Large intestine (tissue), 3 donors: ENCODE data around the gene CCSER1. TPM values are rescaled to one million over a fixed set of nuclear protein-coding genes. Genes with fewer than 3 reads are reported as not detected.

Experiments used
- DNase-seq, 2 donors: peaks; one replicate each; pipeline versions ENCODE4 v3.0.0 to v3.0.0-alpha.2; 2013
- H3K27ac ChIP-seq: one replicate; pipeline ENCODE4 v1.5.1; 2013; ENCODE audit warnings: low read length
- H3K27me3 ChIP-seq: 2 replicates; pipeline ENCODE4 v1.6.1; 2013; ENCODE audit warnings: low read length; ENCODE audit not compliant: control insufficient read depth, insufficient read depth
- H3K36me3 ChIP-seq: 2 replicates; pipeline ENCODE4 v1.6.1; 2013; ENCODE audit warnings: low read length; ENCODE audit not compliant: control insufficient read depth, insufficient read depth
- H3K4me1 ChIP-seq: one replicate; pipeline ENCODE4 v1.6.1; 2013; ENCODE audit warnings: low read length; ENCODE audit not compliant: control insufficient read depth, insufficient read depth
- H3K4me3 ChIP-seq: one replicate; pipeline ENCODE4 v1.5.1; 2013; ENCODE audit warnings: low read length
- H3K9me3 ChIP-seq: one replicate; pipeline ENCODE4 v1.6.1; 2013; ENCODE audit warnings: mild to moderate bottlenecking, low read depth, low read length, moderate library complexity; ENCODE audit not compliant: control insufficient read depth
- WGBS: methylation state at CpG from one replicate; pipeline ENCODE4 v1.1.5; 2013; ENCODE audit warnings: low lambda C conversion rate; ENCODE audit not compliant: insufficient coverage; 5-methylcytosine and 5-hydroxymethylcytosine counted together
- polyA plus RNA-seq: library from polyadenylated mRNA; unstranded; fragments of 120-200 nt; gene quantifications from one replicate; pipeline ENCODE4 v1.2.1, GENCODE V29; 2013

CCSER1 gene
- polyA plus RNA-seq, 1 donor, result 9.5 TPM

GRCh38 chr4:90780193-90780592, 653.0 kb downstream of the CCSER1 start:
- Histone ChIP-seq H3K4me1 (no peaks in the 10 kb centered on the region), H3K4me3 (no peak overlapping the region), H3K27me3 (no peaks in the 10 kb centered on the region), H3K36me3 (no peaks in the 10 kb centered on the region), H3K9me3 (no peaks in the 10 kb centered on the region), H3K27ac (no peak overlapping the region)
- no peak for DNase-seq
- 100% methylated on average over 1 of the region's 1 CpG for WGBS

- Histone ChIP-seq H3K4me3 (no peak overlapping the region), H3K27me3 (no peaks in the 10 kb centered on the region), H3K4me1 (no peaks in the 10 kb centered on the region), H3K9me3 (no peaks in the 10 kb centered on the region), H3K36me3 (no peaks in the 10 kb centered on the region), H3K27ac (no peak overlapping the region)
- DNase-seq, result no peak
- no CpG with 5 or more reads among the region's 1 CpG for WGBS
Observed at GRCh38 chr4:90786602-90787001, 659.4 kb downstream of the CCSER1 start.

- Histone ChIP-seq H3K27ac (no peak overlapping the region), H3K4me3 (no peak overlapping the region), H3K4me1 (no peaks in the 10 kb centered on the region), H3K9me3 (peaks cover 5% of the 10 kb centered on the region), H3K27me3 (no peaks in the 10 kb centered on the region), H3K36me3 (no peaks in the 10 kb centered on the region)
- DNase-seq, result no peak
- no CpG with 5 or more reads among the region's 2 CpGs for WGBS
Observed at GRCh38 chr4:90792696-90793095, 665.5 kb downstream of the CCSER1 start.

- H3K27ac ChIP-seq, result no peak overlapping the region
- no peaks in the 10 kb centered on the region for H3K36me3 ChIP-seq
- no peak overlapping the region for H3K4me3 ChIP-seq
- H3K9me3 ChIP-seq, result peaks cover 5% of the 10 kb centered on the region
- no peak for DNase-seq
- no peaks in the 10 kb centered on the region for H3K27me3 ChIP-seq
- WGBS, result no CpG with 5 or more reads among the region's 6 CpGs
- H3K4me1 ChIP-seq, result no peaks in the 10 kb centered on the region
Observed at GRCh38 chr4:90798948-90799347, 671.8 kb downstream of the CCSER1 start.

- no peaks in the 10 kb centered on the region for H3K36me3 ChIP-seq
- H3K27ac ChIP-seq, result no peak overlapping the region
- no peak overlapping the region for H3K4me3 ChIP-seq
- H3K27me3 ChIP-seq, result no peaks in the 10 kb centered on the region
- peaks cover 5% of the 10 kb centered on the region for H3K9me3 ChIP-seq
- 83% methylated on average over 1 of the region's 4 CpGs for WGBS
- no peak for DNase-seq
- H3K4me1 ChIP-seq, result no peaks in the 10 kb centered on the region
Observed at GRCh38 chr4:90799895-90800294, 672.7 kb downstream of the CCSER1 start.

GRCh38 chr4:90815569-90815968, 688.4 kb downstream of the CCSER1 start:
- WGBS, result 33% methylated on average over 1 of the region's 4 CpGs
- H3K4me1 ChIP-seq, result no peaks in the 10 kb centered on the region
- no peak overlapping the region for H3K27ac ChIP-seq
- no peaks in the 10 kb centered on the region for H3K27me3 ChIP-seq
- no peak for DNase-seq
- H3K4me3 ChIP-seq, result no peak overlapping the region
- H3K36me3 ChIP-seq, result no peaks in the 10 kb centered on the region
- H3K9me3 ChIP-seq, result peaks cover 5% of the 10 kb centered on the region

- no peak for DNase-seq
- no peak overlapping the region for H3K27ac ChIP-seq
- peaks cover 5% of the 10 kb centered on the region for H3K9me3 ChIP-seq
- H3K27me3 ChIP-seq, result no peaks in the 10 kb centered on the region
- no peak overlapping the region for H3K4me3 ChIP-seq
- H3K36me3 ChIP-seq, result no peaks in the 10 kb centered on the region
- no CpG with 5 or more reads among the region's 2 CpGs for WGBS
- no peaks in the 10 kb centered on the region for H3K4me1 ChIP-seq
Observed at GRCh38 chr4:90816754-90817153, 689.6 kb downstream of the CCSER1 start.

- Histone ChIP-seq H3K4me3 (no peak overlapping the region), H3K9me3 (no peaks in the 10 kb centered on the region), H3K27ac (no peak overlapping the region), H3K4me1 (no peaks in the 10 kb centered on the region), H3K27me3 (no peaks in the 10 kb centered on the region), H3K36me3 (no peaks in the 10 kb centered on the region)
- 90% methylated on average over 2 of the region's 2 CpGs for WGBS
- no peak for DNase-seq
Observed at GRCh38 chr4:90824266-90825150, 697.3 kb downstream of the CCSER1 start.

GRCh38 chr4:90825849-90826248, 698.7 kb downstream of the CCSER1 start:
- H3K9me3 ChIP-seq, result no peaks in the 10 kb centered on the region
- H3K27ac ChIP-seq, result no peak overlapping the region
- H3K27me3 ChIP-seq, result no peaks in the 10 kb centered on the region
- WGBS, result 80% methylated on average over 2 of the region's 6 CpGs
- DNase-seq, result no peak
- H3K36me3 ChIP-seq, result no peaks in the 10 kb centered on the region
- H3K4me1 ChIP-seq, result no peaks in the 10 kb centered on the region
- H3K4me3 ChIP-seq, result no peak overlapping the region

- H3K9me3 ChIP-seq, result no peaks in the 10 kb centered on the region
- no peaks in the 10 kb centered on the region for H3K4me1 ChIP-seq
- DNase-seq, result no peak
- H3K4me3 ChIP-seq, result no peak overlapping the region
- no peaks in the 10 kb centered on the region for H3K27me3 ChIP-seq
- WGBS, result no CpG with 5 or more reads among the region's 1 CpG
- H3K27ac ChIP-seq, result no peak overlapping the region
- H3K36me3 ChIP-seq, result no peaks in the 10 kb centered on the region
Observed at GRCh38 chr4:90833706-90834105, 706.5 kb downstream of the CCSER1 start.

- no peaks in the 10 kb centered on the region for H3K27me3 ChIP-seq
- H3K4me1 ChIP-seq, result no peaks in the 10 kb centered on the region
- no peak overlapping the region for H3K4me3 ChIP-seq
- H3K36me3 ChIP-seq, result no peaks in the 10 kb centered on the region
- H3K9me3 ChIP-seq, result no peaks in the 10 kb centered on the region
- no peak overlapping the region for H3K27ac ChIP-seq
- DNase-seq, result no peak
- WGBS, result 73% methylated on average over 1 of the region's 1 CpG
Observed at GRCh38 chr4:90837241-90837640, 710.0 kb downstream of the CCSER1 start.
